Calu3 (cell line): ENCODE measurements around the gene PRR33. TPM values are rescaled to one million over a fixed set of nuclear protein-coding genes. Genes with fewer than 3 reads are reported as not detected.

Source experiments
- BruUV-seq: library from RNA; stranded (reverse); fragments of 400-500 nt; replicated peaks from 2 replicates; lab custom pipeline; 2021; lab: Mats Ljungman, UMichigan
- CTCF ChIA-PET: fragments of 300-600 bp; sonication (Branson Sonifier 250); formaldehyde crosslinking; loops from one replicate; lab custom pipeline; 2022; ENCODE audit warnings: antibody characterized with exemption; lab: Charles Lee
- DNase-seq: peaks from one replicate; pipeline ENCODE4 v3.0.0; 2022
- H3K27ac Mint-ChIP-seq: one replicate; pipeline ENCODE4 v1.8.0; 2022; ENCODE audit warnings: mixed read lengths; ENCODE audit not compliant: unreplicated experiment
- H3K27me3 Mint-ChIP-seq: one replicate; pipeline ENCODE4 v1.8.0; 2022; ENCODE audit warnings: mixed read lengths; ENCODE audit not compliant: unreplicated experiment
- H3K36me3 Mint-ChIP-seq: one replicate; pipeline ENCODE4 v1.8.0; 2022; ENCODE audit warnings: mild to moderate bottlenecking, moderate library complexity, mixed read lengths; ENCODE audit not compliant: insufficient read depth, unreplicated experiment
- H3K4me1 Mint-ChIP-seq: one replicate; pipeline ENCODE4 v1.8.0; 2022; ENCODE audit warnings: mild to moderate bottlenecking, low read depth, mixed read lengths; ENCODE audit not compliant: unreplicated experiment
- H3K4me3 Mint-ChIP-seq: one replicate; pipeline ENCODE4 v1.8.0; 2022; ENCODE audit warnings: mild to moderate bottlenecking, low read depth, moderate library complexity, mixed read lengths; ENCODE audit not compliant: unreplicated experiment
- H3K9me3 Mint-ChIP-seq: one replicate; pipeline ENCODE4 v1.8.0; 2022; ENCODE audit warnings: low read depth, mixed read lengths; ENCODE audit not compliant: unreplicated experiment
- CTCF ChIP-seq: fragments of 200-600 bp; IDR thresholded peaks from one replicate; pipeline ENCODE4 v1.8.0; 2022; ENCODE audit warnings: antibody characterized with exemption; ENCODE audit not compliant: unreplicated experiment
- intact Hi-C: fragments of 100-400 bp; cut with micrococcal nuclease; formaldehyde crosslinking; loops from one replicate; pipeline ENCODE4 v1.10.0; 2022; ENCODE audit not compliant: unreplicated experiment
- total RNA-seq: library from RNA; stranded (reverse); gene quantifications from 2 replicates; pipeline ENCODE4 v1.2.3, GENCODE V29; 2022

PRR33 gene
- total RNA-seq, 1 experiment from 2014 or later = not detected

- no peaks in the 10 kb centered on the region for H3K4me1 Mint-ChIP-seq
- intact Hi-C loops = no loop called here
These were observed 24.7 kb upstream of the PRR33 start for GRCh38 chr11:1916132-1916985.

DNA sequence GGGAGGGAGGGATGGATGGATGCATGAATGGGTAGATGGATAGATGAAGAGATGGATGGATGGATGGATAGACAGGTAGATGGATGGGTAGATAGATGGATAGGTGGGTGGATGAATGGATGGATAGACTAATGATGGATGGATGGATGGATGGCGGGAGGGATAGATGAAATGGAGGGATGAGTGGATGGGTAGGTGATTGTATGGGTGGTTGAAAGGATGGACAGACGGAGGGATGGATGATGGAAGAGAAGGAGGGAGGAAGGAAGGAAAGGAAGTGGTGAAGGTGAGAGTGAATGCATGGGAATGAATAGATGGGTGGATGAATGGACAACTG is 24.1 kb upstream of the PRR33 start:
- CTCF ChIA-PET = no interaction called here
- no peak overlapping the region for H3K27ac Mint-ChIP-seq
- H3K9me3 Mint-ChIP-seq = peaks cover 3% of the 10 kb centered on the region
- H3K4me1 Mint-ChIP-seq = no peaks in the 10 kb centered on the region
- no peak for DNase-seq
- no peak overlapping the region for H3K4me3 Mint-ChIP-seq
- intact Hi-C loops = no loop called here
- no peak for TF ChIP-seq CTCF
- H3K36me3 Mint-ChIP-seq = peaks cover 5% of the 10 kb centered on the region
- H3K27me3 Mint-ChIP-seq = peaks cover 65% of the 10 kb centered on the region
- BruUV-seq = no TSS peak

More at GRCh38 chr11:1916132-1916985, 24.7 kb upstream of the PRR33 start:
- Mint-ChIP-seq H3K27me3 (peaks cover 65% of the 10 kb centered on the region), H3K4me3 (no peak overlapping the region), H3K27ac (no peak overlapping the region), H3K9me3 (peaks cover 3% of the 10 kb centered on the region), H3K36me3 (peaks cover 5% of the 10 kb centered on the region)
- BruUV-seq = no TSS peak
- CTCF ChIA-PET = interaction anchor here (1.5 kb wide), 1 partner anchor 222 kb away, joined by 5 read pairs; no protein-coding TSS in a partner anchor
- no peak for TF ChIP-seq CTCF
- no peak for DNase-seq

- CTCF ChIA-PET = no interaction called here
- no peak overlapping the region for H3K27ac Mint-ChIP-seq
- DNase-seq = no peak
- peaks cover 3% of the 10 kb centered on the region for H3K9me3 Mint-ChIP-seq
- no TSS peak for BruUV-seq
- H3K4me3 Mint-ChIP-seq = no peak overlapping the region
- intact Hi-C loops = no loop called here
- H3K36me3 Mint-ChIP-seq = peaks cover 5% of the 10 kb centered on the region
- TF ChIP-seq CTCF = no peak
- no peaks in the 10 kb centered on the region for H3K4me1 Mint-ChIP-seq
- H3K27me3 Mint-ChIP-seq = peaks cover 65% of the 10 kb centered on the region
These were observed 21.8 kb upstream of the PRR33 start for GRCh38 chr11:1913271-1914060.

- peaks cover 76% of the 10 kb centered on the region for H3K27me3 Mint-ChIP-seq
- intact Hi-C loops = no loop called here
- CTCF ChIA-PET = no interaction called here
- peaks cover 5% of the 10 kb centered on the region for H3K36me3 Mint-ChIP-seq
- H3K4me3 Mint-ChIP-seq = no peak overlapping the region
- TF ChIP-seq CTCF = no peak
- no peak overlapping the region for H3K27ac Mint-ChIP-seq
- BruUV-seq = no TSS peak
- H3K9me3 Mint-ChIP-seq = peaks cover 3% of the 10 kb centered on the region
- DNase-seq = no peak
- H3K4me1 Mint-ChIP-seq = no peaks in the 10 kb centered on the region
These were observed 20.7 kb upstream of the PRR33 start for GRCh38 chr11:1912289-1912878.
